ENCODE data around the gene EIPR1.

The EIPR1 gene

GRCh38 chr2:3323360-3324035, 54.1 kb downstream of the EIPR1 start:
- TF ChIP-seq OSR1 (CRISPR knock-in tag; IDR thresholded peaks at IDR 0.05) (no peak), ZNF565 (CRISPR knock-in tag; conservative IDR thresholded peaks at IDR 0.05; ENCODE audit: low read depth) (no peak), ZNF70 (CRISPR knock-in tag; IDR thresholded peaks at IDR 0.05) (no peak), BACH2 (CRISPR knock-in tag; IDR thresholded peaks at IDR 0.05; ENCODE audit: borderline replicate concordance) (no peak), ZFP30 (CRISPR knock-in tag; IDR thresholded peaks at IDR 0.05) (no peak), ZNF8 (CRISPR knock-in tag; IDR thresholded peaks at IDR 0.05) (no peak), ZC3H10 (CRISPR knock-in tag; IDR thresholded peaks at IDR 0.05) (no peak), ZFP3 (CRISPR knock-in tag; IDR thresholded peaks at IDR 0.05) (no peak), ARNTL (CRISPR knock-in tag; IDR thresholded peaks at IDR 0.05; ENCODE audit: borderline replicate concordance, low read depth) (no peak), POU6F1 (CRISPR knock-in tag; IDR thresholded peaks at IDR 0.05; ENCODE audit: borderline replicate concordance, low read depth) (no peak), PATZ1 (CRISPR knock-in tag; IDR thresholded peaks at IDR 0.05; ENCODE audit: borderline replicate concordance) (no peak), GLIS3 (CRISPR knock-in tag; IDR thresholded peaks at IDR 0.05) (no peak), SNAI2 (CRISPR knock-in tag; IDR thresholded peaks at IDR 0.05) (no peak), PPARA (CRISPR knock-in tag; IDR thresholded peaks at IDR 0.05; ENCODE audit: borderline replicate concordance) (no peak), CSRNP3 (CRISPR knock-in tag; IDR thresholded peaks at IDR 0.05) (no peak), TCF4 (CRISPR knock-in tag; IDR thresholded peaks at IDR 0.05; ENCODE audit: borderline replicate concordance) (no peak)
- no peak for ATAC-seq

GRCh38 chr2:3322311-3322970, 55.2 kb downstream of the EIPR1 start:
- no peak for ATAC-seq
- TF ChIP-seq GLIS3 (CRISPR knock-in tag; IDR thresholded peaks at IDR 0.05) (no peak), TOX (CRISPR knock-in tag; IDR thresholded peaks at IDR 0.05; ENCODE audit: borderline replicate concordance) (no peak), ARNTL (CRISPR knock-in tag; IDR thresholded peaks at IDR 0.05; ENCODE audit: borderline replicate concordance, low read depth) (no peak), ZNF565 (CRISPR knock-in tag; conservative IDR thresholded peaks at IDR 0.05; ENCODE audit: low read depth) (no peak), CSDC2 (CRISPR knock-in tag; IDR thresholded peaks at IDR 0.05) (no peak), PATZ1 (CRISPR knock-in tag; IDR thresholded peaks at IDR 0.05; ENCODE audit: borderline replicate concordance) (no peak), PPARA (CRISPR knock-in tag; IDR thresholded peaks at IDR 0.05; ENCODE audit: borderline replicate concordance) (no peak), RARB (CRISPR knock-in tag; IDR thresholded peaks at IDR 0.05) (no peak), ZNF70 (CRISPR knock-in tag; IDR thresholded peaks at IDR 0.05) (no peak), BACH2 (CRISPR knock-in tag; IDR thresholded peaks at IDR 0.05; ENCODE audit: borderline replicate concordance) (no peak), ZNF8 (CRISPR knock-in tag; IDR thresholded peaks at IDR 0.05) (no peak), ZFP30 (CRISPR knock-in tag; IDR thresholded peaks at IDR 0.05) (no peak), POU6F1 (CRISPR knock-in tag; IDR thresholded peaks at IDR 0.05; ENCODE audit: borderline replicate concordance, low read depth) (no peak), TCF4 (CRISPR knock-in tag; IDR thresholded peaks at IDR 0.05; ENCODE audit: borderline replicate concordance) (no peak), SNAI2 (CRISPR knock-in tag; IDR thresholded peaks at IDR 0.05) (no peak), ISL1 (CRISPR knock-in tag; IDR thresholded peaks at IDR 0.05) (no peak), OSR1 (CRISPR knock-in tag; IDR thresholded peaks at IDR 0.05) (no peak), ESRRG (CRISPR knock-in tag; IDR thresholded peaks at IDR 0.05) (no peak), ZC3H10 (CRISPR knock-in tag; IDR thresholded peaks at IDR 0.05) (no peak)
